Peyer's patch (tissue), 4 donors: Measurements from ENCODE around the gene EPB41L1.

ENCODE experiments used
- POLR2A ChIP-seq, 2 donors: fragments of 450-650 bp; IDR thresholded peaks; one replicate each; pipeline ENCODE4 v1.5.1; 2017; ENCODE audit warnings: antibody characterized with exemption in 2 of 2, mild to moderate bottlenecking in 2 of 2, moderate library complexity in 2 of 2
- TF ChIP-seq, protein P1 (sequence below), 6 experiments: fragments of 450-650 bp in 4 of 6; fragments of 200-600 bp in 2 of 6; sonication (generic) in 1 of 6; IDR thresholded peaks; one replicate each; pipeline ENCODE4 v1.5.1; 2017 to 2019; ENCODE audit warnings: antibody characterized with exemption in 6 of 6, mild to moderate bottlenecking in 3 of 6, moderate library complexity in 1 of 6

DNA sequence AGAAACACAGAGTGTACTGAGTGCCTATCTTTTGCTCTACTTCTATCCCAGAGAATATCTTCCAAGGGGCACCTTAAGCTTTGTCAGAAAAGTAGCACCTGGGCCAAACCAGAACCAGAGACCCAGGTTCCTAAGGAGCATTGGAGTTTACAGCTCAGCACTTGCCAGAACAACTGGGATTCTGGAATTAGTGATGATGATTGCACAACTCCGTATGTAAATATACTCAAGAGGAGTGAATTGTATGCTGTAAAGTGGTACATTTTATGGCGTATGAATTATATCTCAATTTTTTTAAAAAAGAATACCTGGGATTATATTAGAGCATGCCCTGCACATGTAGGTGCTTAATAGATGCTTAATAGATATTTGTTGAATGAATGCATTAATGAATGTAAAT is 36.2 kb upstream of the EPB41L1 start:
- TF ChIP-seq, protein P1, sequence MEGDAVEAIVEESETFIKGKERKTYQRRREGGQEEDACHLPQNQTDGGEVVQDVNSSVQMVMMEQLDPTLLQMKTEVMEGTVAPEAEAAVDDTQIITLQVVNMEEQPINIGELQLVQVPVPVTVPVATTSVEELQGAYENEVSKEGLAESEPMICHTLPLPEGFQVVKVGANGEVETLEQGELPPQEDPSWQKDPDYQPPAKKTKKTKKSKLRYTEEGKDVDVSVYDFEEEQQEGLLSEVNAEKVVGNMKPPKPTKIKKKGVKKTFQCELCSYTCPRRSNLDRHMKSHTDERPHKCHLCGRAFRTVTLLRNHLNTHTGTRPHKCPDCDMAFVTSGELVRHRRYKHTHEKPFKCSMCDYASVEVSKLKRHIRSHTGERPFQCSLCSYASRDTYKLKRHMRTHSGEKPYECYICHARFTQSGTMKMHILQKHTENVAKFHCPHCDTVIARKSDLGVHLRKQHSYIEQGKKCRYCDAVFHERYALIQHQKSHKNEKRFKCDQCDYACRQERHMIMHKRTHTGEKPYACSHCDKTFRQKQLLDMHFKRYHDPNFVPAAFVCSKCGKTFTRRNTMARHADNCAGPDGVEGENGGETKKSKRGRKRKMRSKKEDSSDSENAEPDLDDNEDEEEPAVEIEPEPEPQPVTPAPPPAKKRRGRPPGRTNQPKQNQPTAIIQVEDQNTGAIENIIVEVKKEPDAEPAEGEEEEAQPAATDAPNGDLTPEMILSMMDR (IDR thresholded peaks at IDR 0.05): no peak
- TF ChIP-seq POLR2A (IDR thresholded peaks at IDR 0.05): no peak
